Measurements from ENCODE around the gene COL5A3. TPM values are rescaled to one million over a fixed set of nuclear protein-coding genes. Genes with fewer than 3 reads are reported as not detected.

The COL5A3 gene
- total and polyA plus RNA-seq, 4 donors: 4.9 to 84.7 (median 10.8) TPM

DNA sequence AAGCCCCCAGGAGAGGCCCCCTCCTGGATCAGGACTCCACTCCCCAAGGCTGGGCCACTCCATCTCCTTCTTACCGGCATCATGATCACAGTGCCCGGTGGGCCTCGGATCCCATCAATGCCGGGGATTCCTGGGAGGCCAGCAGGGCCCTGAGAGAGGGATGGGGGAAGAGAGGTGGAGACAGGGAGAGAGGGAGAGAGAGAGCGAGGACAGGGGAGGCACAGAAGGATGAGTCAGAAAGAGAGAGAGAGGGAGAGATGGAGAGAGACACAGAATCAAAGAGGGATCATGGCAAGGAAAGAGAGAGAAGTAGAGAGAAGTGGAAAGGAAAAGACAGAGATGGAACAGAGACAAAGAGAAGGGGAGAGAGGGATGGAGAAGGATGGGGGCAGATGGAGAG is 13.8 kb downstream of the COL5A3 start:
- no peak overlapping the region for H3K4me3 ChIP-seq (ENCODE audit: low read length in 2 of 2)
- no peaks in the 10 kb centered on the region for H3K9me3 ChIP-seq (ENCODE audit: control insufficient read depth, low read length)
- no peaks in the 10 kb centered on the region for H3K4me1 ChIP-seq (ENCODE audit: control insufficient read depth in 1 of 2, insufficient read depth in 2 of 2, low read length in 2 of 2)
- H3K36me3 ChIP-seq (ENCODE audit: control insufficient read depth in 1 of 2, insufficient read depth in 2 of 2, low read length in 1 of 2): no peaks in the 10 kb centered on the region
- DNase-seq (no peak), ATAC-seq (ENCODE audit: low FRiP score) (no peak)
- 77 to 82% methylated on average over 5 of the region's 5 CpGs for WGBS, 2 donors
- no peaks in the 10 kb centered on the region for H3K27me3 ChIP-seq (ENCODE audit: control insufficient read depth in 1 of 2, insufficient read depth in 2 of 2, low read length in 1 of 2)
- no peak overlapping the region for H3K27ac ChIP-seq (ENCODE audit: low read depth in 1 of 2, low read length in 2 of 2)
- intact Hi-C loops (cut with DNase I): no loop called here

DNA sequence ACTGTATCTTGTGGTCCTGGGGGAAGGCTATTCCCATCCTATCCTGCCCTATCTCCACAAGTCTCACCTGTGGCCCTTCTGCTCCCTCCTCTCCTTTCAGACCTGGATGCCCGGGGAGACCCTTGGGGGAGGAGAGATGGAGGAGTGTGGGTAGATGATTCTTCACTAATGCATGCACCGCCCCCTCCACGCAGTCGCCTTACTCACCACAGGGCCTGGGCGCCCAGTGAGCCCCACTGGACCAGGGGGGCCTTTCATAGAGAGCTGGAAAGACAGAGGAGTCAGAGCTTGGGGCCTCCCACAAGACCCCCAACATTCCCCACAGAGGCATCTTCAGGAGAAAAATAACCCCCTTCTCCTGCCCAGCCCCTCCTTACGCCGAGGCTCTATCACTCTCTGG is 14.3 kb downstream of the COL5A3 start:
- WGBS, 2 donors: 79 to 81% methylated on average over 7 of the region's 7 CpGs
- H3K4me1 ChIP-seq (ENCODE audit: control insufficient read depth in 1 of 2, insufficient read depth in 2 of 2, low read length in 2 of 2): no peaks in the 10 kb centered on the region
- intact Hi-C loops (cut with DNase I): no loop called here

DNA sequence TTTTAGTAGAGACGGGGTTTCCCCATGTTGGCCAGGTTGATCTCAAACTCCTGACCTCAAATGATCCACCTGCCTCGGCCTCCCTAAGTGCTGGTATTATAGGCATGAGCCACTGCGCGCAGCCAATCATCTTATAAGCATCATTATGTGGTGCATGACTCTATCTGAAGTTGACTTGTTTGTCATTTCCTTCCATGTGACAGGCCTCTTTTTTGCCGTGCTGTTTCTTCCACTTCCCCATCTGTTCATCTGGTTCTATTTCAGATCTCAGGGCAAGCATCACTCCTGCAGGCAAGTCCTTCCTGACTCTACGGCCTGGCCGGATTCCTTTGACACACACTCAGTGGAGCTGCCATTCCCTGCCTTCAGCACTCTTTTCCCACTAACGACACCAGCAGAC is 15.2 kb downstream of the COL5A3 start:
- Histone ChIP-seq H3K9me3 (ENCODE audit: control insufficient read depth, low read length) (no peaks in the 10 kb centered on the region), H3K4me1 (ENCODE audit: control insufficient read depth in 1 of 2, insufficient read depth in 2 of 2, low read length in 2 of 2) (no peaks in the 10 kb centered on the region), H3K27me3 (ENCODE audit: control insufficient read depth in 1 of 2, insufficient read depth in 2 of 2, low read length in 1 of 2) (no peaks in the 10 kb centered on the region), H3K36me3 (ENCODE audit: control insufficient read depth in 1 of 2, insufficient read depth in 2 of 2, low read length in 1 of 2) (no peaks in the 10 kb centered on the region), H3K27ac (ENCODE audit: low read depth in 1 of 2, low read length in 2 of 2) (no peak overlapping the region), H3K4me3 (ENCODE audit: low read length in 2 of 2) (no peak overlapping the region)
- 78 to 83% methylated on average over 8 of the region's 8 CpGs for WGBS, 2 donors
- ATAC-seq (ENCODE audit: low FRiP score) (no peak), DNase-seq (no peak)
- intact Hi-C loops (cut with DNase I): no loop called here

More for the DNA sequence above, 14.3 kb downstream of the COL5A3 start:
- DNase-seq (no peak), ATAC-seq (ENCODE audit: low FRiP score) (no peak)
- Histone ChIP-seq H3K4me3 (ENCODE audit: low read length in 2 of 2) (no peak overlapping the region), H3K36me3 (ENCODE audit: control insufficient read depth in 1 of 2, insufficient read depth in 2 of 2, low read length in 1 of 2) (no peaks in the 10 kb centered on the region), H3K27me3 (ENCODE audit: control insufficient read depth in 1 of 2, insufficient read depth in 2 of 2, low read length in 1 of 2) (no peaks in the 10 kb centered on the region), H3K27ac (ENCODE audit: low read depth in 1 of 2, low read length in 2 of 2) (no peak overlapping the region), H3K9me3 (ENCODE audit: control insufficient read depth, low read length) (no peaks in the 10 kb centered on the region)

- 83 to 84% methylated on average over 11 of the region's 11 CpGs for WGBS, 2 donors
- Histone ChIP-seq H3K9me3 (ENCODE audit: control insufficient read depth, low read length) (no peaks in the 10 kb centered on the region), H3K27ac (ENCODE audit: low read depth in 1 of 2, low read length in 2 of 2) (no peak overlapping the region), H3K4me3 (ENCODE audit: low read length in 2 of 2) (no peak overlapping the region), H3K27me3 (ENCODE audit: control insufficient read depth in 1 of 2, insufficient read depth in 2 of 2, low read length in 1 of 2) (no peaks in the 10 kb centered on the region), H3K4me1 (ENCODE audit: control insufficient read depth in 1 of 2, insufficient read depth in 2 of 2, low read length in 2 of 2) (no peaks in the 10 kb centered on the region), H3K36me3 (ENCODE audit: control insufficient read depth in 1 of 2, insufficient read depth in 2 of 2, low read length in 1 of 2) (no peaks in the 10 kb centered on the region)
- ATAC-seq (ENCODE audit: low FRiP score) (no peak), DNase-seq (no peak)
- intact Hi-C loops (cut with DNase I): no loop called here
Measured at GRCh38 chr19:9991425-9992191, 18.7 kb downstream of the COL5A3 start.

GRCh38 chr19:9989504-9989903 is 20.8 kb downstream of the COL5A3 start:
- Histone ChIP-seq H3K4me1 (ENCODE audit: control insufficient read depth in 1 of 2, insufficient read depth in 2 of 2, low read length in 2 of 2) (no peaks in the 10 kb centered on the region), H3K27me3 (ENCODE audit: control insufficient read depth in 1 of 2, insufficient read depth in 2 of 2, low read length in 1 of 2) (no peaks in the 10 kb centered on the region), H3K27ac (ENCODE audit: low read depth in 1 of 2, low read length in 2 of 2) (no peak overlapping the region), H3K4me3 (ENCODE audit: low read length in 2 of 2) (no peak overlapping the region), H3K9me3 (ENCODE audit: control insufficient read depth, low read length) (no peaks in the 10 kb centered on the region), H3K36me3 (ENCODE audit: control insufficient read depth in 1 of 2, insufficient read depth in 2 of 2, low read length in 1 of 2) (no peaks in the 10 kb centered on the region)
- no peak for ATAC-seq (ENCODE audit: low FRiP score)
- no peak for DNase-seq
- intact Hi-C loops (cut with DNase I): no loop called here
- 91 to 96% methylated on average over 3 of the region's 3 CpGs for WGBS, 2 donors

- intact Hi-C loops (cut with DNase I): no loop called here
- 4 to 6% methylated on average over 8 of the region's 8 CpGs for WGBS, 2 donors
- Histone ChIP-seq H3K4me1 (ENCODE audit: control insufficient read depth in 1 of 2, insufficient read depth in 2 of 2, low read length in 2 of 2) (no peaks in the 10 kb centered on the region), H3K36me3 (ENCODE audit: control insufficient read depth in 1 of 2, insufficient read depth in 2 of 2, low read length in 1 of 2) (no peaks in the 10 kb centered on the region), H3K27me3 (ENCODE audit: control insufficient read depth in 1 of 2, insufficient read depth in 2 of 2, low read length in 1 of 2) (no peaks in the 10 kb centered on the region), H3K9me3 (ENCODE audit: control insufficient read depth, low read length) (no peaks in the 10 kb centered on the region), H3K4me3 (ENCODE audit: low read length in 2 of 2) (no peak overlapping the region), H3K27ac (ENCODE audit: low read depth in 1 of 2, low read length in 2 of 2) (peak overlapping the region; percentile 22 to 83)
- DNase-seq (peak in 1 of 2 donors; percentile 69), ATAC-seq (ENCODE audit: low FRiP score) (peak; percentile 91)
Measured at GRCh38 chr19:9986787-9987281, 23.5 kb downstream of the COL5A3 start.

DNA sequence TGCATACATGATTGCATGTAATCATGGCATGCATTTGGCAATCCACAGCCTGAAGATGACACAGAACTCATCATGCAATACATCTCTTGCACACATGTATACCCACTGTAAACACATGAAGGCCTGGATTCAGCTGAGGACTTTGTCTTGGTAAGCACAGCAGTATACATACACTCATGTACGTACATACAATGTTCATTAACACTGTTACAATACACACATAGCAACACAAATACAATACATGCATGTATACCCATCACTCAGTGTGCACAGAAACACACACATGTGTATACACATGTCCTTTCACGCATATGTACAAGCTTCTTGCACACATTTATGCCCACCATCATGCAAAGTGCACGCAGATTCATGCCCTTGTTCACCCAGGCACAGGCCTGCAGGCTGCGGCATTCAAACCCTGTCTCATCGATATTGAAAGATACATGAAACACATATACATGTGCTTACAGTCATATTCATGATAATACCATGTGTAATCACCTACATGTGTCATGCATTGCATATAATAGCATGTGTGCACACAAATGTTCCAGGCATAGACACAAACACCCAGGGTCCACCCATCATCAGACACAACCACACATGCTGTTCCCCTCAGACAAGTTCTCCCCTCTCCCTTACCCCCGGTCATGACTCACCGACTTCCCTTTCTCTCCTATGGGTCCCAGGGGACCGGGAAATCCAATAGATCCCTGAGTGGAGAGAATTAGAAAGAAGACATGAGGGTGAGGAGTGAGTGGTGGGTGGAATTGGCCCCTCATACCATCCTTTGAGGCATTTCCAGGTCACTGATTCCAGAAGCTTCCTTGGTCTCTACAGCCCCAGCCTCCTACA is 28.7 kb downstream of the COL5A3 start:
- no peaks in the 10 kb centered on the region for H3K36me3 ChIP-seq (ENCODE audit: control insufficient read depth in 1 of 2, insufficient read depth in 2 of 2, low read length in 1 of 2)
- 84 to 89% methylated on average over 8 of the region's 8 CpGs for WGBS, 2 donors

DNA sequence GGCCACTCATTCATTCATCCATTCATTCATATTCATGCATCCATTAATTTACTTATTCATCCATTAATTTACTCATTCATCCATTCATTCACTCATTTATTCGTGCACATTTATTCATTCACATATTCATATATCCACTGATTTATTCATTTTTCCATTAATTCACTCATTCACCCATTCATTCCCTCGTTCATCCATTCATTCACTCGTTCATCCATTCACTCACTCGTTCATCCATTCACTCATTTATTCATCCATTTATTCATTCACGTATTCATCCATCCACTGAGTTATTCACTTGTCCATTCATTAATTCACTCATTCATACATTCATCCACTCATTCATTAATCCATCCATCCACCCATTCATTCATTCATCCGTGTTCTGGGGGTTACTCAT is 38.2 kb downstream of the COL5A3 start:
- DNase-seq: no peak
- Histone ChIP-seq H3K4me1 (ENCODE audit: control insufficient read depth in 1 of 2, insufficient read depth in 2 of 2, low read length in 2 of 2) (no peaks in the 10 kb centered on the region), H3K27me3 (ENCODE audit: control insufficient read depth in 1 of 2, insufficient read depth in 2 of 2, low read length in 1 of 2) (no peaks in the 10 kb centered on the region), H3K27ac (ENCODE audit: low read depth in 1 of 2, low read length in 2 of 2) (no peak overlapping the region), H3K36me3 (ENCODE audit: control insufficient read depth in 1 of 2, insufficient read depth in 2 of 2, low read length in 1 of 2) (no peaks in the 10 kb centered on the region), H3K9me3 (ENCODE audit: control insufficient read depth, low read length) (no peaks in the 10 kb centered on the region), H3K4me3 (ENCODE audit: low read length in 2 of 2) (no peak overlapping the region)
- intact Hi-C loops (cut with DNase I): no loop called here
- no peak for ATAC-seq (ENCODE audit: low FRiP score)
- 88 to 92% methylated on average over 6 of the region's 6 CpGs for WGBS, 2 donors

More for the DNA sequence above, 28.7 kb downstream of the COL5A3 start:
- no peak overlapping the region for H3K27ac ChIP-seq (ENCODE audit: low read depth in 1 of 2, low read length in 2 of 2)
- ATAC-seq (ENCODE audit: low FRiP score) (no peak), DNase-seq (no peak)
- no peak overlapping the region for H3K4me3 ChIP-seq (ENCODE audit: low read length in 2 of 2)
- H3K4me1 ChIP-seq (ENCODE audit: control insufficient read depth in 1 of 2, insufficient read depth in 2 of 2, low read length in 2 of 2): no peaks in the 10 kb centered on the region
- intact Hi-C loops (cut with DNase I): no loop called here
- no peaks in the 10 kb centered on the region for H3K9me3 ChIP-seq (ENCODE audit: control insufficient read depth, low read length)
- no peaks in the 10 kb centered on the region for H3K27me3 ChIP-seq (ENCODE audit: control insufficient read depth in 1 of 2, insufficient read depth in 2 of 2, low read length in 1 of 2)
